Measurements from ENCODE around the gene WNT10A. TPM values are rescaled to one million over a fixed set of nuclear protein-coding genes. Genes with fewer than 3 reads are reported as not detected.

The WNT10A gene
- total and polyA plus RNA-seq, 10 of the 15 experiments (the other 5 are each of a cell fraction or from before 2014, with no cell fraction given): 0.61 to 45.0 (median 6.9) TPM

DNA sequence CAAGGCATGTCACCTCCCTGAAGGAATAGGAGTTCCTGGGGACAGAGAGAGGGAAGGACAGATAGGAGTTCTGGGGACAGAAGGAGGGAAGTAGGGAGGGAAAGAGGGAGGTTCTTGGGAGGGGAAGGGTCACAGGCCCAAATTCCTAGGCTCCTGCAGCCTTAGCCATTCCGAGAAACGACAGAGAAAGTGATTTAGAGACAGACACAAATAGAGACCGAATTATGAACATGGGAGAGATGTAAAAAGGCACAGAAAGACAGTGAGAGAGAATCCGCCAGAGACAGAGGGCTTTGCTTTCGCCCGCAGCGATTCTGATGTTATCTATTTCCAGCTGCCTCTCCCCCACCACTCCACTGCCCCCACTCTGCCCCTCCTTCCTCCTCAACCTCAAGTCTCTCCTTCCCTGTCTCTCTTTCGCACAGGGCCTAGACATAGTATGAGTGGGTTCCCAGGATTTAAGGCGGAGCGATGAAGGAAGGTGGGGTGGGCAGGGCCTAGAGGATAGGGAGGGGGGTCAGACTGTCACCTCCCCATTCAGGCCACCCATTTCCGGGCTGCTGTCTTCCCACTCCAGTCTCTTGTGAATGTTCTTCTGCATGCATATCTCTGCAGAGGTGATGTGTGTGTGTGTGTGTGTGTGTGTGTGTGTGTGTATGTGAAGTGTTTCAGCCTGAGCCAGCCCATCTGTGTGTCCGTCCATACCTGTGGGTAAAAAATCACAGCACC, 24.3 kb upstream of the WNT10A start:
- FAIRE-seq (no peak), DNase-seq (ENCODE audit: low read depth, low spot score) (no peak), ATAC-seq (no peak; the same call in 2 of the 3 replicates)
- Histone ChIP-seq H3K4me1 (ENCODE audit: control insufficient read depth, insufficient read depth, low read length) (no peaks in the 10 kb centered on the region), H4K20me1 (ENCODE audit: control insufficient read depth, insufficient read depth) (no peaks in the 10 kb centered on the region), H3K4me3 (no peak overlapping the region), H2AFZ (ENCODE audit: control insufficient read depth, low read depth, low read length) (no peak overlapping the region), H3K27me3 (replicated peaks in 1 of 2; ENCODE audit: control insufficient read depth in 2 of 2, insufficient read depth in 2 of 2, low read length in 1 of 2) (peaks cover 24 to 39% of the 10 kb centered on the region in 2 experiments), H3K36me3 (ENCODE audit: control insufficient read depth in 2 of 2, insufficient read depth in 2 of 2, low read length in 1 of 2) (no peaks in the 10 kb centered on the region), H3K27ac (ENCODE audit: control insufficient read depth, insufficient read depth) (no peak overlapping the region), H3K4me2 (ENCODE audit: control insufficient read depth, insufficient read depth) (no peak overlapping the region), H3K9ac (ENCODE audit: control insufficient read depth, insufficient read depth, low read length) (no peak overlapping the region), H3K79me2 (ENCODE audit: control insufficient read depth, insufficient read depth, low read length) (no peaks in the 10 kb centered on the region), H3K9me3 (replicated peaks; ENCODE audit: control insufficient read depth, insufficient read depth, low read length) (no peaks in the 10 kb centered on the region)
- in situ Hi-C loops (cut with MboI): no loop called here
- TF ChIP-seq KLF5 (IDR thresholded peaks at IDR 0.05; ENCODE audit: partially characterized antibody): no peak
- no peak for TF ChIP-seq ZNF384 (IDR thresholded peaks at IDR 0.05; ENCODE audit: borderline replicate concordance, low read depth, low read length)
- TF ChIP-seq SIX5 (IDR thresholded peaks at IDR 0.05; ENCODE audit: low read depth, low read length, severe bottlenecking): no peak
- no peak for TF ChIP-seq MYC (IDR thresholded peaks at IDR 0.05; ENCODE audit: insufficient read depth, insufficient read length, insufficient replicate concordance, low read length, severe bottlenecking)
- no peak for TF ChIP-seq USF2 (IDR thresholded peaks at IDR 0.05; ENCODE audit: borderline replicate concordance, low read depth, low read length)
- no peak for TF ChIP-seq SUZ12 (IDR thresholded peaks at IDR 0.05; ENCODE audit: unreplicated experiment)
- TF ChIP-seq NR2F1 (conservative IDR thresholded peaks at IDR 0.05): no peak
- TF ChIP-seq FOXK2 (IDR thresholded peaks at IDR 0.05): no peak
- TF ChIP-seq NR2C1 (IDR thresholded peaks at IDR 0.05): no peak
- no peak for TF ChIP-seq MAX (IDR thresholded peaks at IDR 0.05; ENCODE audit: low read depth, low read length)
- TF ChIP-seq, protein P1, sequence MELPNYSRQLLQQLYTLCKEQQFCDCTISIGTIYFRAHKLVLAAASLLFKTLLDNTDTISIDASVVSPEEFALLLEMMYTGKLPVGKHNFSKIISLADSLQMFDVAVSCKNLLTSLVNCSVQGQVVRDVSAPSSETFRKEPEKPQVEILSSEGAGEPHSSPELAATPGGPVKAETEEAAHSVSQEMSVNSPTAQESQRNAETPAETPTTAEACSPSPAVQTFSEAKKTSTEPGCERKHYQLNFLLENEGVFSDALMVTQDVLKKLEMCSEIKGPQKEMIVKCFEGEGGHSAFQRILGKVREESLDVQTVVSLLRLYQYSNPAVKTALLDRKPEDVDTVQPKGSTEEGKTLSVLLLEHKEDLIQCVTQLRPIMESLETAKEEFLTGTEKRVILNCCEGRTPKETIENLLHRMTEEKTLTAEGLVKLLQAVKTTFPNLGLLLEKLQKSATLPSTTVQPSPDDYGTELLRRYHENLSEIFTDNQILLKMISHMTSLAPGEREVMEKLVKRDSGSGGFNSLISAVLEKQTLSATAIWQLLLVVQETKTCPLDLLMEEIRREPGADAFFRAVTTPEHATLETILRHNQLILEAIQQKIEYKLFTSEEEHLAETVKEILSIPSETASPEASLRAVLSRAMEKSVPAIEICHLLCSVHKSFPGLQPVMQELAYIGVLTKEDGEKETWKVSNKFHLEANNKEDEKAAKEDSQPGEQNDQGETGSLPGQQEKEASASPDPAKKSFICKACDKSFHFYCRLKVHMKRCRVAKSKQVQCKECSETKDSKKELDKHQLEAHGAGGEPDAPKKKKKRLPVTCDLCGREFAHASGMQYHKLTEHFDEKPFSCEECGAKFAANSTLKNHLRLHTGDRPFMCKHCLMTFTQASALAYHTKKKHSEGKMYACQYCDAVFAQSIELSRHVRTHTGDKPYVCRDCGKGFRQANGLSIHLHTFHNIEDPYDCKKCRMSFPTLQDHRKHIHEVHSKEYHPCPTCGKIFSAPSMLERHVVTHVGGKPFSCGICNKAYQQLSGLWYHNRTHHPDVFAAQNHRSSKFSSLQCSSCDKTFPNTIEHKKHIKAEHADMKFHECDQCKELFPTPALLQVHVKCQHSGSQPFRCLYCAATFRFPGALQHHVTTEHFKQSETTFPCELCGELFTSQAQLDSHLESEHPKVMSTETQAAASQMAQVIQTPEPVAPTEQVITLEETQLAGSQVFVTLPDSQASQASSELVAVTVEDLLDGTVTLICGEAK (IDR thresholded peaks at IDR 0.05; ENCODE audit: borderline replicate concordance): no peak
- no peak for TF ChIP-seq ASH2L (IDR thresholded peaks at IDR 0.05; ENCODE audit: borderline replicate concordance, low read depth)
- TF ChIP-seq TARDBP (IDR thresholded peaks at IDR 0.05; ENCODE audit: borderline replicate concordance): no peak
- no peak for TF ChIP-seq POU2F2 (IDR thresholded peaks at IDR 0.05; ENCODE audit: borderline replicate concordance, low read depth, low read length)
- no peak for TF ChIP-seq PAX8 (IDR thresholded peaks at IDR 0.05)
- TF ChIP-seq NBN (IDR thresholded peaks at IDR 0.05): no peak
- TF ChIP-seq CBX3 (IDR thresholded peaks at IDR 0.05; ENCODE audit: borderline replicate concordance, low read depth): no peak
- no peak for TF ChIP-seq JUND (IDR thresholded peaks at IDR 0.05; ENCODE audit: low read depth, low read length)
- TF ChIP-seq BMI1 (IDR thresholded peaks at IDR 0.05; ENCODE audit: borderline replicate concordance): no peak
- BruUV-seq (replicated peaks): no TSS peak
- 24% methylated on average over 12 of the region's 12 CpGs for WGBS (ENCODE audit: insufficient coverage, insufficient replicate concordance, low lambda C conversion rate, missing lambda C conversion rate)
- ChIA-PET RAD21 (ENCODE audit: unreplicated experiment) (interaction anchor here (1.2 to 1.3 kb wide), 2 partner anchors 42 to 197 kb away, joined by 3 to 10 read pairs; partner anchors contain the start of genes BCS1L and ZNF142), CTCF (interaction anchor here (1.3 to 2.1 kb wide), 3 partner anchors 20 to 42 kb away, joined by 4 to 14 read pairs (median 11); no protein-coding TSS in a partner anchor), SMC1A (ENCODE audit: uncharacterized antibody, unreplicated experiment) (interaction anchor here (1.2 to 3.8 kb wide), 2 partner anchors 20 to 41 kb away, joined by 3 to 23 read pairs; no protein-coding TSS in a partner anchor), POLR2A (no interaction called here)
- intact Hi-C loops (cut with micrococcal nuclease; ENCODE audit: unreplicated experiment): no loop called here

Data from GM12878 (cell line).